H1 (cell line): ENCODE results near the gene VSIG10L. TPM values are rescaled to one million over a fixed set of nuclear protein-coding genes. Genes with fewer than 3 reads are reported as not detected.

Experiments used
- CTCF ChIA-PET: fragments of 300-600 bp; sonication (Branson Sonifier 250); formaldehyde crosslinking; loops from one replicate; lab custom pipeline; 2021; ENCODE audit not compliant: partially characterized antibody; lab: Charles Lee
- POLR2A ChIA-PET: fragments of 300-600 bp; sonication (Branson Sonifier 250); formaldehyde crosslinking; loops from one replicate; lab custom pipeline; 2021; ENCODE audit warnings: inconsistent platforms; ENCODE audit not compliant: partially characterized antibody; lab: Charles Lee
- DNase-seq, 2 experiments: peaks; one replicate each; pipeline versions ENCODE4 v3.0.0 to v3.0.0-alpha.2; 2010 to 2022; ENCODE audit warnings: low spot score in 2 of 2, low read depth in 1 of 2, mixed read lengths in 1 of 2
- FAIRE-seq: peaks from 2 replicates; lab custom pipeline; 2011; peaks lifted over from hg19 to GRCh38; lab: Jason Lieb, UNC
- H2AFZ ChIP-seq: 2 replicates; pipeline ENCODE4 v1.8.1; 2012; ENCODE audit warnings: low read length, inconsistent platforms
- H2AK5ac ChIP-seq: 2 replicates; pipeline ENCODE4 v1.6.1; 2013; ENCODE audit warnings: low read depth, low read length
- H2BK120ac ChIP-seq: replicated peaks from 2 replicates; pipeline ENCODE3; 2013; ENCODE audit warnings: low read depth, low read length, inconsistent platforms
- H2BK12ac ChIP-seq: 2 replicates; pipeline ENCODE4 v1.6.1; 2013; ENCODE audit warnings: low read depth, low read length
- H2BK15ac ChIP-seq: 2 replicates; pipeline ENCODE4 v1.6.1; 2013; ENCODE audit warnings: low read length
- H2BK20ac ChIP-seq: 2 replicates; pipeline ENCODE4 v1.6.1; 2013; ENCODE audit warnings: low read length
- H2BK5ac ChIP-seq: 2 replicates; pipeline ENCODE4 v1.6.1; 2013; ENCODE audit warnings: low read depth, low read length
- H3K14ac ChIP-seq: 2 replicates; pipeline ENCODE4 v1.6.1; 2013; ENCODE audit warnings: inconsistent platforms; ENCODE audit not compliant: insufficient read length
- H3K18ac ChIP-seq: 2 replicates; pipeline ENCODE4 v1.6.1; 2013; ENCODE audit warnings: low read length; ENCODE audit errors: extremely low read depth
- H3K23ac ChIP-seq: 2 replicates; pipeline ENCODE4 v1.6.1; 2013; ENCODE audit warnings: inconsistent platforms; ENCODE audit not compliant: insufficient read length
- H3K23me2 ChIP-seq: 2 replicates; pipeline ENCODE4 v1.6.1; 2013; ENCODE audit warnings: low read depth, low read length
- H3K27ac ChIP-seq: 2 replicates; pipeline ENCODE4 v1.6.1; 2011; ENCODE audit warnings: low read depth, low read length, inconsistent platforms
- H3K27me3 ChIP-seq, 4 experiments: replicated peaks in 1 of 4; 1 replicate in 1 of 4; 2 replicates in 3 of 4; pipeline versions ENCODE4 v1.6.1 to v1.8.1; 2011 to 2013; ENCODE audit warnings: low read length in 3 of 4, mild to moderate bottlenecking in 3 of 4, inconsistent platforms in 2 of 4, mixed read lengths in 2 of 4, moderate library complexity in 1 of 4; ENCODE audit not compliant: control insufficient read depth in 3 of 4, insufficient read depth in 3 of 4; ENCODE audit errors: extremely low read depth in 1 of 4
- H3K36me3 ChIP-seq, 4 experiments: 2 replicates each; pipeline versions ENCODE4 v1.6.1 to v1.8.1; 2011 to 2013; ENCODE audit warnings: mild to moderate bottlenecking in 4 of 4, low read length in 3 of 4, moderate library complexity in 2 of 4, control low read depth in 1 of 4, inconsistent platforms in 1 of 4; ENCODE audit not compliant: insufficient read depth in 4 of 4, control insufficient read depth in 2 of 4
- H3K4ac ChIP-seq: replicated peaks from 2 replicates; pipeline ENCODE3; 2013; ENCODE audit warnings: low read length, low read depth, mixed read lengths, inconsistent platforms; ENCODE audit not compliant: insufficient read length
- H3K4me1 ChIP-seq, 4 experiments: replicated peaks in 1 of 4; 1 replicate in 1 of 4; 2 replicates in 3 of 4; pipeline versions ENCODE4 v1.6.1 to v1.8.1; 2011 to 2013; ENCODE audit warnings: low read length in 3 of 4, inconsistent platforms in 2 of 4, mixed read lengths in 1 of 4; ENCODE audit not compliant: insufficient read depth in 4 of 4, control insufficient read depth in 3 of 4
- H3K4me2 ChIP-seq, 2 experiments: 2 replicates each; pipeline versions ENCODE4 v1.6.1 to v1.8.1; 2011 to 2013; ENCODE audit warnings: low read depth in 2 of 2, low read length in 2 of 2, control low read depth in 1 of 2, inconsistent platforms in 1 of 2, mild to moderate bottlenecking in 1 of 2; ENCODE audit not compliant: insufficient read depth in 1 of 2
- H3K4me3 ChIP-seq, 4 experiments: fragments of 200-600, 300-600 bp in 1 of 4; sonication (generic), shearing (Covaris generic), sonication (Bioruptor Twin) in 1 of 4; 2 replicates each; pipeline versions ENCODE4 v1.5.1 to v1.8.1; 2011 to 2016; ENCODE audit warnings: low read length in 4 of 4, low read depth in 3 of 4, control low read depth in 2 of 4, inconsistent platforms in 2 of 4, mild to moderate bottlenecking in 2 of 4, mixed read lengths in 1 of 4, moderate library complexity in 1 of 4; ENCODE audit not compliant: insufficient read depth in 2 of 4; ENCODE audit errors: extremely low read depth in 1 of 4
- H3K56ac ChIP-seq: replicated peaks from 2 replicates; pipeline ENCODE3; 2013; ENCODE audit warnings: low read depth, mild to moderate bottlenecking, mixed read lengths, low read length, inconsistent platforms; ENCODE audit not compliant: insufficient read length
- H3K79me1 ChIP-seq: 2 replicates; pipeline ENCODE4 v1.6.1; 2013; ENCODE audit warnings: low read depth, low read length, control low read depth
- H3K79me2 ChIP-seq, 2 experiments: 2 replicates each; pipeline versions ENCODE4 v1.6.1 to v1.8.1; 2012 to 2013; ENCODE audit warnings: low read length in 2 of 2, mild to moderate bottlenecking in 2 of 2, inconsistent platforms in 1 of 2; ENCODE audit not compliant: insufficient read depth in 2 of 2, control insufficient read depth in 1 of 2
- H3K9ac ChIP-seq, 4 experiments: replicated peaks in 1 of 4; 1 replicate in 1 of 4; 2 replicates in 3 of 4; pipeline versions ENCODE4 v1.6.1 to v1.8.1; 2011 to 2013; ENCODE audit warnings: low read depth in 3 of 4, low read length in 3 of 4, control low read depth in 2 of 4, mild to moderate bottlenecking in 2 of 4, moderate library complexity in 2 of 4, inconsistent platforms in 1 of 4; ENCODE audit errors: extremely low read depth in 1 of 4
- H3K9me3 ChIP-seq, 2 experiments: 2 replicates each; pipeline versions ENCODE4 v1.6.1 to v1.8.1; 2012 to 2013; ENCODE audit warnings: mild to moderate bottlenecking in 2 of 2, moderate library complexity in 2 of 2, control low read depth in 1 of 2, inconsistent platforms in 1 of 2, low read depth in 1 of 2, low read length in 1 of 2, mixed read lengths in 1 of 2; ENCODE audit not compliant: insufficient read depth in 2 of 2
- H4K20me1 ChIP-seq, 2 experiments: replicated peaks in 1 of 2; 2 replicates each; pipeline versions ENCODE3 to v1.8.1; 2011 to 2013; ENCODE audit warnings: inconsistent platforms in 2 of 2, low read length in 2 of 2, mild to moderate bottlenecking in 1 of 2; ENCODE audit not compliant: insufficient read depth in 2 of 2, control insufficient read depth in 1 of 2
- H4K5ac ChIP-seq: 2 replicates; pipeline ENCODE4 v1.6.1; 2013; ENCODE audit warnings: low read length, low read depth, mixed read lengths, inconsistent platforms; ENCODE audit not compliant: insufficient read length
- H4K8ac ChIP-seq: 2 replicates; pipeline ENCODE4 v1.8.0; 2013; ENCODE audit warnings: mild to moderate bottlenecking, moderate library complexity, low read length, inconsistent platforms; ENCODE audit not compliant: insufficient read depth; ENCODE audit errors: extremely low read depth
- H4K91ac ChIP-seq: replicated peaks from 2 replicates; pipeline ENCODE3; 2013; ENCODE audit warnings: low read length, mixed read lengths, inconsistent platforms; ENCODE audit not compliant: insufficient read length
- CBX5 ChIP-seq: fragments of 300-800, 300-1000 bp; sonication (generic); IDR thresholded peaks from 2 replicates; pipeline ENCODE4 v1.7.1; 2016; ENCODE audit warnings: antibody characterized with exemption, low read length, low read depth
- CEBPB ChIP-seq: IDR thresholded peaks from 2 replicates; pipeline ENCODE4 v1.6.1; 2012; ENCODE audit warnings: low read depth, low read length
- EP300 ChIP-seq, 2 experiments: IDR thresholded peaks; 1 replicate in 1 of 2; 2 replicates in 1 of 2; pipeline ENCODE4 v1.6.1; 2011 to 2012; ENCODE audit warnings: low read depth in 2 of 2, low read length in 2 of 2, mild to moderate bottlenecking in 2 of 2, borderline replicate concordance in 1 of 2, inconsistent platforms in 1 of 2, moderate library complexity in 1 of 2
- KDM1A ChIP-seq: fragments of 200-600, 300-600 bp; sonication (generic); IDR thresholded peaks from 2 replicates; pipeline ENCODE4 v1.7.1; 2016; ENCODE audit warnings: mild to moderate bottlenecking, low read length, borderline replicate concordance
- KDM4A ChIP-seq: IDR thresholded peaks from one replicate; pipeline ENCODE4 v1.7.1; 2012; ENCODE audit warnings: low read depth, mild to moderate bottlenecking, moderate library complexity, low read length, inconsistent platforms; ENCODE audit not compliant: severe bottlenecking
- NANOG ChIP-seq: IDR thresholded peaks from 2 replicates; pipeline ENCODE4 v1.6.1; 2011; ENCODE audit warnings: low read length, low read depth, mild to moderate bottlenecking, inconsistent platforms; ENCODE audit not compliant: insufficient read depth, poor library complexity, severe bottlenecking
- PHF8 ChIP-seq: fragments of 200-600 bp; sonication (generic); conservative IDR thresholded peaks from 2 replicates; pipeline ENCODE4 v1.7.1; 2012; ENCODE audit warnings: low read depth, mild to moderate bottlenecking, inconsistent platforms, low read length, moderate library complexity
- POU5F1 ChIP-seq: IDR thresholded peaks from 2 replicates; pipeline ENCODE4 v1.6.1; 2011; ENCODE audit warnings: low read depth, mild to moderate bottlenecking, low read length, moderate library complexity
- RAD21 ChIP-seq, 2 experiments: IDR thresholded peaks in 1 of 2; conservative IDR thresholded peaks in 1 of 2; 2 replicates each; pipeline ENCODE4 v1.6.1; 2011; ENCODE audit warnings: low read depth in 2 of 2, low read length in 2 of 2, improper control_type of control experiment in 1 of 2, inconsistent platforms in 1 of 2, mild to moderate bottlenecking in 1 of 2, moderate library complexity in 1 of 2
- RXRA ChIP-seq: IDR thresholded peaks from 2 replicates; pipeline ENCODE4 v1.6.1; 2011; ENCODE audit warnings: low read depth, mild to moderate bottlenecking, low read length, moderate library complexity; ENCODE audit not compliant: insufficient read depth
- SIRT6 ChIP-seq: IDR thresholded peaks from one replicate; pipeline ENCODE4 v1.7.1; 2012; ENCODE audit warnings: low read length, inconsistent platforms
- WGBS, 2 experiments: shearing (Covaris generic) in 1 of 2; methylation state at CpG; one replicate each; pipeline versions ENCODE4 v1.1.6 to v1.1.7; 2013 to 2015; ENCODE audit warnings: low lambda C conversion rate in 2 of 2, mixed read lengths in 2 of 2, inconsistent platforms in 1 of 2, low coverage in 1 of 2, missing lambda C conversion rate in 1 of 2; ENCODE audit not compliant: insufficient replicate concordance in 2 of 2, insufficient coverage in 1 of 2, insufficient read length in 1 of 2; ENCODE audit errors: extremely low coverage in 1 of 2, missing lambda C conversion rate in 1 of 2; 5-methylcytosine and 5-hydroxymethylcytosine counted together
- polyA plus RNA-seq, 7 experiments: library from polyadenylated mRNA; depleted of rRNA in 3 of 7; stranded (reverse) in 5 of 7; unstranded in 2 of 7; fragments of >200 nt in 5 of 7; fragments of 200-250 nt in 2 of 7; gene quantifications; 1 replicate in 5 of 7; 2 replicates in 1 of 7; 4 replicates in 1 of 7; pipeline versions ENCODE4 v1.2.1 to v1.2.3, GENCODE V29; 2011 to 2013; ENCODE audit warnings: missing spikeins in 2 of 7, mixed read lengths in 2 of 7
- total RNA-seq: library from RNA; stranded (reverse); fragmentation: NEBNext Ultra II Directional; extraction: Animal tissue kit (Norgen Biotek cat#: 25700); gene quantifications from 2 replicates; pipeline ENCODE4 v1.2.1, GENCODE V29; 2021
- TF ChIP-seq, protein P1 (sequence below): IDR thresholded peaks from 2 replicates; pipeline ENCODE4 v1.6.1; 2011; ENCODE audit warnings: low read length, improper control_type of control experiment

Gene VSIG10L
- total and polyA plus RNA-seq, 2 of the 8 experiments (the other 6 are each of a cell fraction or from before 2014, with no cell fraction given) = 10.3 to 10.4 TPM

DNA sequence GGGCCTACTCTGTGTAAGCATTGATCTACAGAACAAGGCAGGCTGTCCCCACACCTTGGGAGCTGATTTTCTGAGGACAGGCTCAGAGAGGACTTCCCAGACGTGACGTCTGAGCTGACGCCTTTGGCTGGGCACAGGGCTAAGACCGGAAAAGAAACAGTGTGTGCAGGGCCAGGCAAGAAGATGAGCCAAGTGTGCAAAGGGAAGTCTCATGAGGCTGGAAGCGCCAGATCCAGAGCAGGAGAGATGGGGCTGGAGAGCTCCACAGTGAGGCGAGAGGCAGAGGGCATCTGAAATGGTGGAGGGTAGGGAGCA is 17.8 kb downstream of the VSIG10L start:
- H4K20me1 ChIP-seq = peaks cover 4 to 19% of the 10 kb centered on the region in 2 experiments
- H3K27ac ChIP-seq = no peak overlapping the region
- no peak overlapping the region for H3K56ac ChIP-seq
- H3K4me2 ChIP-seq = no peak overlapping the region
- ChIA-PET POLR2A (interaction anchor here (1.3 kb wide), 1 partner anchor 9 kb away, joined by 3 read pairs; no protein-coding TSS in a partner anchor), CTCF (interaction anchor here (0.6 to 2.1 kb wide), 7 partner anchors 9 to 643 kb away, joined by 3 to 7 read pairs (median 4); partner anchors contain the start of gene VSIG10L)
- H3K18ac ChIP-seq = no peak overlapping the region
- DNase-seq = no peak
- peaks cover 0 to 12% (median 7%) of the 10 kb centered on the region in 4 experiments; a peak in 5 of 7 replicates for H3K4me1 ChIP-seq
- no peak overlapping the region for H4K5ac ChIP-seq
- no peak overlapping the region for H3K9ac ChIP-seq
- peaks cover 11% of the 10 kb centered on the region; the same call in 1 of the 2 replicates for H3K23me2 ChIP-seq
- H2BK12ac ChIP-seq = no peak overlapping the region
- no peak overlapping the region for H2AK5ac ChIP-seq
- H4K8ac ChIP-seq = no peak overlapping the region; the same call in 1 of the 2 replicates
- H3K27me3 ChIP-seq = peaks cover 0 to 6% (median 5%) of the 10 kb centered on the region in 4 experiments; a peak in 4 of 7 replicates
- H2BK5ac ChIP-seq = no peak overlapping the region
- no peak overlapping the region for H3K14ac ChIP-seq
- no peaks in the 10 kb centered on the region for H3K79me2 ChIP-seq
- no peak overlapping the region for H2AFZ ChIP-seq
- no peak overlapping the region for H2BK120ac ChIP-seq
- FAIRE-seq = no peak
- no peak overlapping the region for H2BK15ac ChIP-seq
- WGBS, 2 experiments = 78% methylated on average over 6 of the region's 6 CpGs; no CpG with 5 or more reads in 1 of the 2 experiments
- H3K79me1 ChIP-seq = peaks cover 9% of the 10 kb centered on the region
- no peak overlapping the region for H4K91ac ChIP-seq
- H3K4ac ChIP-seq = no peak overlapping the region
- H3K4me3 ChIP-seq = no peak overlapping the region
- no peak overlapping the region for H3K23ac ChIP-seq
- no peaks in the 10 kb centered on the region for H3K9me3 ChIP-seq
- H3K36me3 ChIP-seq = peaks cover 0 to 7% (median 0%) of the 10 kb centered on the region in 4 experiments; a peak in 1 of 8 replicates
- H2BK20ac ChIP-seq = no peak overlapping the region
- TF ChIP-seq, protein P1, sequence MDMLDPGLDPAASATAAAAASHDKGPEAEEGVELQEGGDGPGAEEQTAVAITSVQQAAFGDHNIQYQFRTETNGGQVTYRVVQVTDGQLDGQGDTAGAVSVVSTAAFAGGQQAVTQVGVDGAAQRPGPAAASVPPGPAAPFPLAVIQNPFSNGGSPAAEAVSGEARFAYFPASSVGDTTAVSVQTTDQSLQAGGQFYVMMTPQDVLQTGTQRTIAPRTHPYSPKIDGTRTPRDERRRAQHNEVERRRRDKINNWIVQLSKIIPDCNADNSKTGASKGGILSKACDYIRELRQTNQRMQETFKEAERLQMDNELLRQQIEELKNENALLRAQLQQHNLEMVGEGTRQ = no peak
- TF ChIP-seq NANOG (no peak), PHF8 (no peak), EP300 (IDR thresholded peaks at IDR 0.05; ENCODE audit: borderline replicate concordance in 1 of 2, low read depth in 2 of 2, low read length in 2 of 2) (no peak), RAD21 (IDR thresholded peaks at IDR 0.05 in 1 of 2, conservative IDR thresholded peaks at IDR 0.05 in 1 of 2; ENCODE audit: low read depth in 2 of 2, low read length in 2 of 2) (no peak), POU5F1 (no peak), CBX5 (no peak), SIRT6 (no peak), KDM4A (no peak), KDM1A (no peak), CEBPB (no peak), RXRA (no peak)
